Activated CD4-positive, alpha-beta T cell treated with anti-CD3 and anti-CD28 coated beads, Interleukin-2, Interleukin-4, amounts not matched to agents 100 ng/mL and 50 ng/mL, durations not matched to agents 16 hours and 8 hours (primary cell): Measurements from ENCODE around the gene ATP6V0C.

Experiments used
- DNase-seq: peaks from one replicate; pipeline ENCODE4 v3.0.0-alpha.2; 2020; ENCODE audit warnings: low spot score

Gene ATP6V0C

GRCh38 chr16:2511128-2511800, 2.5 kb upstream of the ATP6V0C start:
- DNase-seq = no peak

DNA sequence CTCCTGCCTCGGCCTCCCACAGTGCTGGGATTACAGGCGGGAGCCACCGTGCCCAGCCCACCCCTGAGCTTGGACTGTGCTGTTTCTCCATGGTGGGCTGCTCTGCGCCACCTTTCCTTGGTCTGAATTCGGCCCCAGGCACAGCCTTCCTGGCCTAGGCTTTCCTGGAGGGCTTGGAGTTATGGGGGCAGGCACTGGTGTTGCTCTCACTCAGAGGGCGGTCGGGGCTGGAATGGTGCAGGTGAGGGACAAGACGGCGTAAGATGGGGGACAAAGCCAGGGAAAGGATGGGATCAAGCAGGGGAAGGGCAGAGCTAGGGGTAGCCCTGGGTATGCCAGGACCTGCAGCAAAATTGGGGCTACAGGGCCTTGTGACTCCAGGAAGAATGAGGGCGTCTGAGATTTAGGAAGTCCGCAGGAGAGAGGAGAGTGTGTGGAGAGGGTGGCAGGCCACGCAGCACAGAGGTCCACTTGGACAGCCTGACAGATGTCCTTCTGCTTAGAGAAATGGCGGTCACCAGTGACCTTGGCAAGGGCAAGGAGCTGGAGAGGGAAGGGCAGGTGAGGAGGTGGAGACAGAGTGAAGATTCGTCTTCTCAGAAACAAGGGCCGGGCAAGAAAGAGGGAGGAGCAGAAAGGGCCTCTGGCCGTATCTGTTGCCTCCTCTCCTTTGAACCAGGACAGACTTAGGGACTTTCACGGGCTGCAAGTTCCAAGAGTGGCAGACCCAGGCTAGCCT, 1.6 kb upstream of the ATP6V0C start:
- no peak for DNase-seq

- no peak for DNase-seq
Observed at GRCh38 chr16:2512735-2513404, 882 bp upstream of the ATP6V0C start.

GRCh38 chr16:2514333-2515179, 804 bp downstream of the ATP6V0C start:
- no peak for DNase-seq

DNA sequence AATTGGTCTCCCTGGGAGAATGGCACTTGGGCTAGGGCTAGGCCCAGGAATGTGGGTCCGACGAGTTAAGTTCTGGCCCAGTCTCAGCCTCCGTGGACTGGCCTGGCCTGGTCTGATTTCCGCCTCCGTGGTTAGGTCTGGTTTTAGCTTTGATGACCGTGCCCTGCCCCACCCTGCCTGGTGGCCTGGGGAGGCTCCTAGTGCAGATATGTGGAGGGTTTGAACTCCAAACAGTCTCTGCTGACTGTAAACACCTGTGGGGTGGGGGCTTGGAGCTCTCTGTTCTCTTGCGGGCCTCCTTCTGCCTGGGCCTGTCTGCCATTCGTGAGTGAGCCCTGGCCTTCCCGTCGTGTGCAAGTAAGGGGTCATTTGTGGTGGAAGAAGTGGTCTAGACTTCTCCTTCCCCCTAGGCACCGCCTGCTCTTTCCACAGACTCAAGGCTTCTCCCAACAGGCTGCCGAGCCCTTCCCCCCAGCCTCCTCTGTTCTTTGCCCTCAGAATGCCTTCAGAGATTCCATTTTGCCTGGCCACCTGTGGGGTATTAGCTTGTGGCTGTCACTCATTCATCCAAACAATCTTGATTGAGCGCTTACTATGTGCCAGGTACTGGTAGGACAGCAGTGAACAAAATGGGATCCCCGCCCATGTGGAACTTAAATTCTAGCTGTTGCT, 1.6 kb downstream of the ATP6V0C start:
- DNase-seq = no peak

DNA sequence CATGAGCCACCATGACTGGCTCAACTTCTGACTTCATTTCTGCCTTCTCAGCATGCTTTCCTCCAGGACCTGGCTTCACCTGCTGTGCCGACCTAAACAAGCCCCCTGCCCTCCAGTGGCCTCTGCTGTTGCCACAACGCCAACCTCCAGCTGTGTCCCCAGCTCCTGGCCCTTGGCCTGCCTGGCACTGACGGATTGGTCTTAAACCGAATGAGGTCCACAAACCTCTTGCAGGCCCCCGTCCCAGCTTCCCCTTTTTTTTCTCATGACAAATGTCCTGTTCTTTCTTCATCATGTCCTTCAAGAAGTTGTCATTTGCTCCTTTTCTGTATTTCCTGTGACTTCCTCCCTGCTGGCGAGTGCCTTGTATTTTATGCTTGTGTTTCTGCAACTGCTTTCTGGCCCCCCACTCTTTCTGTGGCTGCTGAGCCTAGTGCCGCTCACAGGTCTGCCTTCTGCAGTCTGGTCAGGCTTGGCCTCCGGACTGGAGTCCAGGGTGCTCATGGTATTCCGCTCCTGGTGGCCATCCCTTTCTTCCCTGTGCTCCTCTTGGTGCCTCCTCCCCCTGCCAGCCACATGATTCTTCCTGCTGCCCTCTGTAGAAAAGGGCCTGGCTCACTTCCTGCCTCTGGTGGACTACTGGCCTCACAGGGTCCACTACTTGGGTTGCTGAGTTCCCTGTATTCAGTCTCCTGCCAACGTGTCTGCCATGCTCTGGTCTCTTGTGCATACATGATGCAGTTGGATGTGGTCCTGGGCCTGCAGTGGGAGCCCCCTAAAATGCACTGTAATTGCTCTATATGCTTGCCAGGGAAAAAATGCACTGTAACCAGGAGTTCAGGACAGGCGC, 2.9 kb downstream of the ATP6V0C start:
- DNase-seq = no peak

DNA sequence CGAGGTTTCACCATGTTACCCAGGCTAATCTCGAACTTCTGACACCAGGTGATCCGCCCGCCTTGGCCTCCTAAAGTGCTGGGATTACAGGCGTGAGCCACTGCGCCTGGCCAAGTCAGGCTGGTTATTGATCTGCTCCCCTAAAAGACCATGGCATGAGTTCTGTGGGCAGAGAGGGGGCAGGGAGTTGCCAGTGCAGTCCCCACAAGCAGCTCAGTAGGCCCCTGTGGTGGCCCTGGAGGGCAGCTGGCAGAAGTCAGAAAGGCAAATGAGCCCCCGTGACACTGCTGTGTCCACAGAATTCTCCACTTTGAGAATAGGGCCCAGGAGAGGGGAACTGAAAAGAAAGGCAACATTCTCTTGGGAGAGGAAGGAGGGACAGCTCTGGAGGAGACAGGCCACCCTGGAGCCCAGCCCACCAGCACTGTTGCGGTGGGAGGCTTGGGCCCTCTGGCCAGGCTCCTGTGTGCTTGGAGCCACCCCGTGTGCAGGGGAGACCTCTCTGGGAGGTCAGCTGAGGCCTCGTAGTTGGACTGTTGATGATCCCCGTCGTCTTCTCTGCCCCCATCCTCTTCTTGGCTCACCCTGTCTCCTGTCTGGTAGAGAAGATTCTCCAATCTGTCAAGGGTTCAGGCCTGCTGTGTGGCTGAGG, 4.3 kb downstream of the ATP6V0C start:
- no peak for DNase-seq

DNA sequence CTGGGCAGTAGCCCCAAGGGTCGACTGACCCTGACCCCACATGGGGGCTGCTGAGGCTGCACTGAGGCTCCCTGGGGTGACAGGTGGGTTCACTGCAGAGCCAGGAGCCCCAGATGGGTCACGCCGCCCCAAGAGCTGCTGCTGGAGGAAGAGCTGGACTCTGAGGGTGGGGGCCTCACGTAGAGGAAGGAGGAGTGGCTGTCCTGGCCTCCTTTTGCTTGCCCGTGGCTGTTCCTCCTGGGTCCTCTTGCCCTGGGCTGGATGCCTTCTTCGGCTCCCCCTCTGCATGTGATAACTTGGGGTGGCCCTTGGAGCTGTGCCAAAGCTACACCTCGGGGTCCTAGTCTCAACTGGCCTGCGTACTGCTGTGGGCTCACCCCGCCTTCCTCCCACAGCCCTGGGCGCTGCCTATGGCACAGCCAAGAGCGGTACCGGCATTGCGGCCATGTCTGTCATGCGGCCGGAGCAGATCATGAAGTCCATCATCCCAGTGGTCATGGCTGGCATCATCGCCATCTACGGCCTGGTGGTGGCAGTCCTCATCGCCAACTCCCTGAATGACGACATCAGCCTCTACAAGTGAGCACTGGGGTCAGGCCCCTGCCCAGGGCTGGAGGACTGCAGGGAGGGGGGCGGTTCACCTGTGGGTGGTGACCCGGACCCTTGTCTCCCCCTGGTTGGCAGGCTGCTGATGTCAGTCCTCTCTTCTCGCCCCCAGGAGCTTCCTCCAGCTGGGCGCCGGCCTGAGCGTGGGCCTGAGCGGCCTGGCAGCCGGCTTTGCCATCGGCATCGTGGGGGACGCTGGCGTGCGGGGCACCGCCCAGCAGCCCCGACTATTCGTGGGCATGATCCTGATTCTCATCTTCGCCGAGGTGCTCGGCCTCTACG, 5.3 kb downstream of the ATP6V0C start:
- DNase-seq = no peak

DNA sequence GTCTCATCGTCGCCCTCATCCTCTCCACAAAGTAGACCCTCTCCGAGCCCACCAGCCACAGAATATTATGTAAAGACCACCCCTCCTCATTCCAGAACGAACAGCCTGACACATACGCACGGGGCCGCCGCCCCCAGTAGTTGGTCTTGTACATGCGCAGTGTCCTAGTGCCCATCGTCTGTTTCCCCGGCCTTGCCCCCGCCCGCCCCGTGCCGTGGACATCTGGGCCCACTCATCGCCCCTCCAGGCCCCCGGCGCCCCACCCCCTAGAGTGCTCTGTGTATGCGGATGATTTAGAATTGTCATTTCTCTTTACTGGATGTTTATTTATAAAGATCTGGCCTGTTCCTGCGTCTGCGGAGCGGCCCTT, 5.9 kb downstream of the ATP6V0C start:
- no peak for DNase-seq

DNA sequence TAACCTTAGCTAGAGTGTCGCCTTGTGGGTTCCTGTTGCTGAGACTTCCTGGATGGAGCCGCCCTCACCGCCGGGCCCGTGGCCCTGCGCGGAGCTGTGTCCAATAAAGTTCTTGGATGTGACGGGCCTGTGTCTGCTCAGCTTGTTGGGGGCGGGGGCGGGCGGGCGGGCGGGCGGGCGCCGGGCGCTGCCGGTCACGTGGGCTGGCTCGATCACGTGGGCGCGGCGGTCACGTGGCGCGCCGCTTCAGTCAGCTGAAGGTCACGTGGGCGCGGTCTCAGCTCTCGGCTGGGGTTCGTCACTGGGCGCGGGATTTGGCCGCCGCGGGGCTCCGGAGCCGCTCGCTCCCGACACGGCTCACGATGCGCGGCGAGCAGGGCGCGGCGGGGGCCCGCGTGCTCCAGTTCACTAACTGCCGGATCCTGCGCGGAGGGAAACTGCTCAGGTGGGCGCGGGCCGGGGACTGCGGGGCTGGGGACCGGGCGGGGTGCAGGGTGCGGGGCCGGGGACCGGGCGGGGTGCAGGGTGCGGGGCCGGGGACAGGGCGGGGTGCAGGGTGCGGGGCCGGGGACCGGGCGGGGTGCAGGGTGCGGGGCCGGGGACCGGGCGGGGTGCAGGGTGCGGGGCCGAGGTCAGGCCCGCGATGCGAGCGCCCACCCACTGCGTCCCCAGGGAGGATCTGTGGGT, 6.5 kb downstream of the ATP6V0C start, which contains the start of gene AMDHD2:
Gene AMDHD2, plus strand, starts transcription at position 275 of the 687 bp plus-strand sequence. Its CDS starts 88 bp downstream, at position 363.
- peak; percentile 90 for DNase-seq

DNA sequence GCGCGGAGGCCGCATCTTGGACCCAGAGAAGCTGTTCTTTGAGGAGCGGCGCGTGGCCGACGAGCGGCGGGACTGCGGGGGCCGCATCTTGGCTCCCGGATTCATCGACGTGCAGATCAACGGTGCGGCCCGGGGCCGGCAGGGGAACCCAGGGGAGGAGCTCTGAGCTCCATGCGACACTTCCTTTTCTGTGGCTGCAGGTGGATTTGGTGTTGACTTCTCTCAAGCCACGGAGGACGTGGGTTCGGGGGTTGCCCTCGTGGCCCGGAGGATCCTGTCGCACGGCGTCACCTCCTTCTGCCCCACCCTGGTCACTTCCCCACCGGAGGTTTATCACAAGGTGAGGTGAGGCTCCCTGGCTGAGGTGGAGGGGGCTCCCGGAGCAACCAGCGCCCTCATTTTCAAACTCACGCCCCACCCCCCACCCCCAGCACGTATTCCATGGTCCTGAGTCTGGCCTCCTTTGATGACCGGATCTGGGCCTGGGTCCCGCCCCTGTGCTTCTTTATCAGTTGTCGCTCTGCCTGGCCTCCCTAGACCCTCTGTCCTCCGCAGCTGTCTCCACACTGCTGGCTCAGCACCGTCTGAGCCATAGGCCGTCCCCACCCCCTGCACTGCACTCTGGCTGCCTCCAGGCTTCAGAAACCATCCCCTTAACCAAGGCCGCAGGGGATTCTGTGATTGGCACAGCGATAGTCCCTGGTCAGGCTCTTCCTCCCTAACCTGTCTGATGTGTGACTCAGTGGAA, 7.2 kb downstream of the ATP6V0C start:
- DNase-seq = peak; percentile 52

DNA sequence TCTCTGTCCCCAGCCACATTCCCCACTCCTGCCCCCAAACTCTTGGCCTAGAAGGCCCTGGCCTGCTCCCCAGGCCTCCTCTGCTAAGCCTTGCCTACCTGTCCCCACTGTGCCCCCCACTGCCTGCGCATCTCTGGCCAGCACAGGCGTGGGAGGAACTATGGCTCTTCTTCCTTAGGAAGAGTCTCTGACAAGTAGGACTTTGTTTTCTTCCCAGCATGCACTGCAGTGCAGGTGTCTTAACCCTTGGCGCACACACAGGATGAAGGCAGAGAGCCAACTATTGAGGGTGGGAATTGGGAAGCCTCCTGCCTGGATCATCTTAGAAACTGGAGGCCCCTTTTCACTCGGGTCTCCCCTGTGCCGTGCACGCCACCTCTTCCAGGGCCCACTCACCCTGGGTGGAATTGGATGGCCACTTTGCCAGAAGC, 10.1 kb downstream of the ATP6V0C start:
- DNase-seq = no peak

GRCh38 chr16:2524339-2524938, 10.7 kb downstream of the ATP6V0C start:
- DNase-seq = no peak

DNA sequence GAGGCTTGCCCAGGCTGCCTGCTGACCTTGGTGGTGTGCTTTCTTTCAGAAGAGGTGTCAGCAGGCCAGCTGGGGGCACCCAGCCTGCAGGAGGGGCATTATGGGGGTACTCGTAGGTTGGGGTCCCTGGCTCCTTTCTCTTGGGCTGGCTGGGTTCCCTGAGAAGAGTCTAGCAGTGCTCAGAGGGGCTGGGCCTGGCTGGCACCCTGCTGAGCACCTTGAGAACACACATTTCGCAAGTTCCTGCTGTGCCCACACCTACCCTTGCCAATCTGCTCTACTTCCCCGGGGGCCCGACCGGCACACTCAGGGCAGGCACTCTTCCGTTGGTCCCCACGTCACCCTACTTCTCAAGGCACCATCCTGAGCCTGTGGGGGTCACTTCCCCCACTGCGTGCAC, 12.4 kb downstream of the ATP6V0C start:
- no peak for DNase-seq

DNA sequence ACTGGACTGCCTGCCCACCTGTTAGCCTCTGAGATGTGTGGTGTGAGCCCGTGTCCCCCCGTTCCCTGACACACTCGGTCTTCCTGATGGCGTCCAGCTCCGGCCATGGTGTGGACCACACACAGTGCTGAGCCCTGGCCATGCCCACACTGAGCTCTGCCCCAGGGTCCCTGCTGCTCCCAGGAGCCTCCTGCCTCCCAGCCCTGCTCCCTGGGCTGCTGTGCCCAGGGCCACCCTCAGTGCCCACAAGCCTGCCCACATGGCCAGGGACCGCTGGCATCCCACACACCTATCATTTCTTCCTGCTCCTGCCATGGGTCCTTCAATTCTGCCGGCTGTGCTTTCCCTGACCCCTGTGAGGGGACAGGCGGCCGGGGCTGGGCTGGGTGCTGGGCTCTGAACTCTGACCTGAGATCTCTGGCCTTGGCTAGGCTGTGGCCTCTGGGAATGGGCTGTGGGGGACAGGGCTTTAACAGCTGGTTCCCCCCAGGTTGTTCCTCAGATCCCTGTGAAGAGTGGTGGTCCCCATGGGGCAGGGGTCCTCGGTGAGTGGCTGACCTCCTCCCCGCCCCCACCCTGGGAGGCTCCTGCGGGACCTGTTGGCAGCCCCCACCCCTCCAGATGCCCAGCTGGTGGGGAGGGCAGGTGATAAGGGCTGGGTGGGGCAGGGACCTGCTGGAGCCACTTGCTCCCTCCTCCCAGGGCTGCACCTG, 13.5 kb downstream of the ATP6V0C start:
- DNase-seq = no peak

GRCh38 chr16:2527784-2528100, 14.0 kb downstream of the ATP6V0C start:
- DNase-seq = no peak
